HG03521 (cell line): Measurements from ENCODE around the gene OR52N2.

ENCODE experiments used
- ATAC-seq: cut with Tn5 transposase; IDR thresholded peaks from one replicate; pipeline ENCODE4 v1.9.1; 2021; ENCODE audit warnings: mild to moderate bottlenecking, moderate library complexity; ENCODE audit not compliant: unreplicated experiment

The OR52N2 gene

DNA sequence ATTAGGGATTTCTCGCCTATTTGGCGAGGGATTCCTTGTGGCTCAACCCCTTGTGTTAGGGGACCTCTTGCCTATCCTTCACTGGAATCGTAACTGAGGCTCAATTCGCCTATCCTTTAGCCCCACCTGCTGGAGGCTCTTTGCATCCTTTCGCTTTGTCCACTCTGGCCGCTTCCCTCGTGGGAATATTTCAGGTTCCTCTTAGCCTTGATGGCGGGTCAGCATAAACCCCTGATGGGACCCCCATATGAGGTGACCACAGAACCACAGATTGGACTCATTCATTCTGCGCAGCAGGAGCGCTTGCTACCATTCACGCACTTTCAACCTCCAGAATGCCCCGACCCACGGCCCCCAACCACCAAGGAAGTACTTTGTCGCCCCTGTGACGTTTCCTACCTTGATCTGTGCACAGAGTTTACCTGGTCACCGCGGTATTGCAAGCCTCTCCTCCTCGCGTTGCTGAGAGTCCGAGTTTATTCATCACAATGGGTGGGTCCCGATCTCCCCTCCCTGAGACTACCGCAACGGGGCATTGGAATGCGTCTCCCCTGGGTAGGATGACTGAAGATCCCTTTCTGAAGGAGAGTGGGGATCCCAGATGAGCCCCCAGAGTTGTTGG is at the start of gene OR52N2:
Gene OR52N2 (plus strand): TSS at position 425 of the 622 bp plus-strand sequence. CDS start 11,412 bp downstream, outside the sequence.
- peak; percentile 90 for ATAC-seq

DNA sequence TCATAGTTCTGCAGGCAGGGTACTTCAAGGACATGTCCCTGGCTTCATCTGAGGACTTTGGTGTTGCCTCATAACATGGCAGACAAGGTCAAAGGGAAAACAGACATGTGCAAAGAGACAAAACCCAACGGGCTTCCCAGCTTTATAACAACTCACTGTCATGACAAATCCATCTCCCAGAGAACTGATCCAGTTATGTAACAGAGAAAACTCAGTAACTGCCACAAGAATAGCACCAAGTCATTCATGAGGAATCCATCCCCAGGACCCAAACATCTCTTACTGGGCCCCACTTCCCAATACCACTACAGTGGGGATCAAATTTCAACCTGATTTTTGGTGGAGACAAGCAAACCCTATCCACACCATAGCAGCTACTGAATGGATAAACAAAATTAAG is 41.7 kb upstream of the OR52N2 start:
- ATAC-seq: no peak

DNA sequence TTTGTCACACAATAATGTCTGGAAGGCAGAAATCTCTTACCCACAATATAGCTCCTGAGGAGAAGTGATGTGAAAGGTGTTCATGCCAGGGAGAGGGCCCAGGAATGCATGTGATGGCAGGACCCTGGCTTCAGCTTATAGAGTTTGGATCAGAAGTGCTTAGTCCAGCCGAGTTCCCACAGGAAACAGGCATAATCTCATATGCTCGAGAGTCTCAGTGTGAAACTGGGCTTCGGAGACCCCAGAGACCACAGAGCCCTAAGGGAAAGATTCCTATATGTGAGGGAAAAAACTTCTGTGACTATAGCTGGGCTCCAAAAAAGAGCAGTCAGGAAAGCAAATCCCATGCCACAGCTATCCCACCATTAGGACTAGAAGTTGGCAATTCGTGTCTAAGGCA is 25.5 kb upstream of the OR52N2 start, which contains the start of gene OR52N5:
Gene OR52N5 (minus strand): TSS at position 101 of the 400 bp plus-strand sequence. CDS start 4,721 bp downstream, outside the sequence.
- no peak for ATAC-seq

GRCh38 chr11:5791165-5791564 is 17.6 kb upstream of the OR52N2 start, which contains the start of gene OR52N1:
Gene OR52N1 (minus strand): TSS chr11:5791265. CDS start chr11:5788816, 2,449 bp downstream.
- no peak for ATAC-seq

DNA sequence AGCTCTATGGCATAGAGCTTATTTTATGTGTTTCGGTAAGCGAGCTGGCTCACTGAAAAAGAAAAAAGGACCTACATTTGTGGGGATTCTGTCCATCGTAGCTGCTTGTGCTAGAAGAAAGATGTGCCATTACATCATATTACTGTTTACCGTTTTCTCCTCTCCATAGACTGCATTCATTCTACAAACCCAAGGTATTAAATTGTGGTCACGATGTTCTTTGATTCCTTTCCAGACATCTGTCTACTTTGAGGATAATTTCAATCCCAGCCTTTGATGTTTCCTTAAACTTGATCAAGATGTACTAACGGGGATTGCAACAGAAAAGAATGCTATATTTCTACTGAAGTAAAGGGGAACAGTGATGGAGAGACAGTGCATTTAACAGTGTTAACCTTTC is 12.2 kb upstream of the OR52N2 start:
- ATAC-seq: no peak

DNA sequence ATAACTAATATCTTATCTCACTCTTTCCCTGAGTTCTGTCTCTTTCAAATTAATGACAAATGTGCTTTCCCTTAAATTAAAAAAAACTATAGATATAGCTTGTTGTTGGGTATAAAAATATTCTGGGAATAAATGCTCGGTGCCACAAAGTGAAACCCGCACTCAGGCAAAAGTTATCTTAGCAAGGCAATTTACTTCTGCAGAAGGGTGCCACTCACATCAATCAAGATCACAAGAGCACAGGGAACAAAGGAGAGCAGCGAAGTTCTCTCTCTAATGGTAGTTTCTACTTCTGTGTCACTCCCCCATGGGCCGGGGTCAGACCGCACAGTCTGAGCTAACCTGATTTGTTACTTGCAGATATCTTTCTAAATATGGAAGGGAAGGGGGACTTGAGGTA is 4.7 kb upstream of the OR52N2 start:
- no peak for ATAC-seq

GRCh38 chr11:5807580-5807979 is 1.1 kb upstream of the OR52N2 start:
- no peak for ATAC-seq

- ATAC-seq: peak; percentile 29
Observed at GRCh38 chr11:5809122-5809519, 397 bp downstream of the OR52N2 start.

- ATAC-seq: no peak
Observed at GRCh38 chr11:5809905-5810795, 1.4 kb downstream of the OR52N2 start.

GRCh38 chr11:5815534-5815933 is 6.8 kb downstream of the OR52N2 start:
- no peak for ATAC-seq

- peak; percentile 58 for ATAC-seq
Observed at GRCh38 chr11:5818245-5818886, 9.6 kb downstream of the OR52N2 start.

DNA sequence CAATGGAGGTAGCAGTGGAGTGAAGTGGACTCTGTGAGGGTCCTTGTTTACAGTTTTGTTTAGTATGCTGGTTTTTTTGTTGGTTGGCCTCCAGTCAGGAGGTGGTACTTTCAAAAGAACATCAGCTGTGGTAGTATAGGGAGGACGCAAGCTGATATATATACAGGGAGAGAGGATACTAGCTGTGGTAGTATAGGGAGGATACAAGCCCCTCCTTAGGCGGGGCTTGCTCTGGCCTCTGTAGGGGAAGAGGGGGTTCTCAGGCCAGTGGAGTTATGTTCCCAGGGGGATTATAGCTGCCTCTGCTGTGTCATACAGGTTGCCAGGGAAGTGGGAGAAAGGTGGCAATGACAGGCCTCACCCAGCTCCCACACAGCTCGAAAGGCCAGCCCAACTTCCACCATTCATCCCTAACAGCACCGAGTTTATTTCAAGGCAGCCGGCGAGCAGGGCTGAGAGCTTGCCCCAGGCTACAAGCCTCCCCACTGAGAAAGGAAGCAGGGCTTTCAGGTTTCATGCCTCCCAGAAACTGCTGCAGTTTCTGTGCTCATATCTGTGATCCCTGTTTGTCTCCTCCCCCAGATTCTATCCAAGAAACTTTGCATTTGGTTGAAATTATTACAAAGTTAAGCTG is 22.6 kb downstream of the OR52N2 start:
- ATAC-seq: no peak

- ATAC-seq: no peak
Observed at GRCh38 chr11:5833446-5833845, 24.7 kb downstream of the OR52N2 start.

GRCh38 chr11:5837695-5838094 is 29.0 kb downstream of the OR52N2 start:
- no peak for ATAC-seq

DNA sequence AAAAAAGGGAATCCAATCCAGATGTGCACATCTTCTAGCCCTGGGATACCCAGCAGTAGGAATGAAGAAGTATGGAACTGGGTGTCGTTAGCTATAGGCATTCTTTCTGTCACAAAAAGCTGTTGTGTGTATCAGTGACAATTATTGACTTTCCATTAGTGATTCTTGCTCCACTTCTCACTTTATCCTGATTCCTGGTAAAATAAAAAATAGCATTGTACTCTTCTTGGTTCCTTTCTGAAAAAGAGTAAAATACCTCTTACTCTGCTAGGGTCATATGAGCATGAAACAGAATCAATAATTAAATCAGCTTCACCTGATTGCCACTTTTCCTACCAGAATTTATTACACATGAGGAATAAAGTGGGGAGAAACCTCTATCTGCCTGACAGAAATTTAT is 33.1 kb downstream of the OR52N2 start, which contains the start of gene OR52E6:
Gene OR52E6 (minus strand): TSS at position 101 of the 400 bp plus-strand sequence. CDS start 0 bp downstream, at position 101.
- ATAC-seq: no peak

DNA sequence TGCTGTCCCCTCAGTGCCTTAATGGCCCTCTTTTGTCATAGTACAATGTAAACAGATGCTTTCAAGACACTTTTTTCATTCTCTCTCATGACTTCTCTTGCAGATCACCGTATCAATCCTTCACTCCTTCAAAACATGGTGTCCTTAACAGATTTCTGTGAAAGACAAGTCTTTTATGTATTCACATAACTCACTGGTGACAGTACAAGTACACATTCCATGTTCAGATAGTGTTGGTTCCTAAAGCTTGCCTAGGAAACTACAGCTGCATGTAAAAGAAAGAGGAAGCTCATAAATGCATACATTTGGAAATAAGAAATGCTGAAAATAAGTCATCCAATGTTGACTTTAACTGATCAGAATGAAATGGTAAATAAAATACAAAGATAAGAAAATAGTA is 38.0 kb downstream of the OR52N2 start:
- no peak for ATAC-seq

DNA sequence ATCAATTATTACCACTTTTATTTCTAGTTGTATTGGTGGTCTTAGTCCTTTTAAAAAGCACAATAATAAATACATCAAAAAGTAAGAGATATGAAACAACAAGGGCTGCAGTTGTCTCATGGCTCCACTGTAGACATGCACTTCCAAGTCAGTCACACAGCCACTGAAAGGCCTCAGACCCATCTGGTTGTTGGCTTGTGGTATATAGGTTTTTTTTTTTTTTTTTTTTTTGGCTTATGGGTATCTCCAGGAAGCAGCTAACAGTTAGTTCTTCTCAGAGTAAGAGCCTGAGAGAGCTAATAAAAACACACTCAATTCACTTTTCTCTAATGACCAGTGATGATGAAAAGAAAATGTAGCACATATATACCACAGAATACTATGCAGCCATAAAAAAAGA is 39.0 kb downstream of the OR52N2 start:
- no peak for ATAC-seq

DNA sequence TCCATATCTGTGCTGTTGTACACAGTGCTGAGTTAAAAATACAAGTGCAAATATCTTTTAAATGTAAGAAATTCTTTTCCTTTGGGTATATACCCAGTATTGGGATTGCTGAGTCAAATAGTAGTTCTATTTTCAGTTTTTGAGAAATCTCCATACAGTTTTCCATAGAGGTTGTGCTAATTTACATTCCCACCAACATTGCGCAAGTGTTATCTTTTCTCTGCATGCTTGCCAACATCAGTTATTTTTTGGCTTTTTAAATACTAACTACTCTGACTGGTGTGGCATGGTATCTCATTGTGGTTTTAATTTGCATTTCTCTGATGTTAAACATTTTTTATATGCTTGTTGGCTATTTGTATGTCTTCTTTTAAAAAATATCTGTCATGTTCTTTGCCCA is 42.3 kb downstream of the OR52N2 start:
- no peak for ATAC-seq

DNA sequence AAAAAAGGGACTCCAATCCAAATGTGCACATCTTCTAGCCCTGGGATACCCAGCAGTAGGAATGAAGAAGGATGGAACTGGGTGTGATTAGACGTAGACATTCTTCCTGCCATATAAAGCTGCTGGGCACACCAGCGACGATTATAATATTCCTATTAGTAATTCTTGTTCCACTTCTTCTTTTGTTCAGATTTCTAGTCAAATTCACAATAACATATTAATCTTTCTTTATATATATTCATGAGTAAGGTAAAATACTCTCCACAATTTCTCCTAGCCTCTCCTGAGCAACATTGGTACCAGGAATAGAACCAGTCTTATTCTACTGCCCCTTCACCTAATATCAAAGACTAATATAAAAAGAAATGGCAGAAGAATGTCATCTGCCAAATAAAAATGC is 48.9 kb downstream of the OR52N2 start, which contains the start of gene OR52E8:
Gene OR52E8 (minus strand): TSS at position 101 of the 400 bp plus-strand sequence. CDS start 0 bp downstream, at position 101.
- ATAC-seq: no peak

DNA sequence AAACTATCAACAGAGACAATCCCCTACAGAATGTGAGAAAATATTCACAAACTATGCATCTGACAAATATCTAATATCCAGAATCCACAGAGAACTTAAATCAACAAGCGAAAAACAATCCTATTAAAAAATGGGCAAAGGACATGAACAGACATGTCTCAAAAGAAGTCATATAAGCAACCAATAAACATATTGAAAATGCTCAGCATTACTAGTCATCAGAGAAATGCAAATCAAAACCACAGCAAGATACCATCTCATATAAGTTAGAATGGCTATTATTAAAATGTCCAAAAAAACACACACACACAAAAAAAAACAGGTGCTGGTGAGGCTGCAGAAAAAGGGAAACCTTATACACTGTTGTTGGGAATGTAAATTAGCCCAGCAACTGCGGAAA is 57.1 kb downstream of the OR52N2 start:
- no peak for ATAC-seq
